HG03066 (cell line): ENCODE results near the gene UBASH3B.

Source experiments
- ATAC-seq: cut with Tn5 transposase; IDR thresholded peaks from one replicate; pipeline ENCODE4 v1.9.1; 2021; ENCODE audit warnings: low read depth; ENCODE audit not compliant: unreplicated experiment

The UBASH3B gene

GRCh38 chr11:122646549-122647340, 8.8 kb upstream of the UBASH3B start:
- no peak for ATAC-seq

- no peak for ATAC-seq
Observed at GRCh38 chr11:122647736-122648275, 7.7 kb upstream of the UBASH3B start.

GRCh38 chr11:122649116-122649515, 6.4 kb upstream of the UBASH3B start:
- no peak for ATAC-seq

- ATAC-seq = no peak
Observed at GRCh38 chr11:122650619-122651018, 4.9 kb upstream of the UBASH3B start.

- ATAC-seq = no peak
Observed at GRCh38 chr11:122652495-122652894, 3.0 kb upstream of the UBASH3B start.

- ATAC-seq = no peak
Observed at GRCh38 chr11:122653916-122654585, 1.5 kb upstream of the UBASH3B start.

- peak; percentile 50 for ATAC-seq
Observed at GRCh38 chr11:122656073-122656630, 630 bp downstream of the UBASH3B start.

- ATAC-seq = no peak
Observed at GRCh38 chr11:122656631-122657101, 1.1 kb downstream of the UBASH3B start.

GRCh38 chr11:122659676-122660554, 4.4 kb downstream of the UBASH3B start:
- no peak for ATAC-seq

GRCh38 chr11:122661182-122661945, 5.8 kb downstream of the UBASH3B start:
- ATAC-seq = no peak

GRCh38 chr11:122663056-122663740, 7.7 kb downstream of the UBASH3B start:
- no peak for ATAC-seq

- no peak for ATAC-seq
Observed at GRCh38 chr11:122663764-122664163, 8.2 kb downstream of the UBASH3B start.

GRCh38 chr11:122664188-122664587, 8.7 kb downstream of the UBASH3B start:
- no peak for ATAC-seq

GRCh38 chr11:122665861-122666260, 10.3 kb downstream of the UBASH3B start:
- ATAC-seq = no peak

- ATAC-seq = no peak
Observed at GRCh38 chr11:122666743-122667142, 11.2 kb downstream of the UBASH3B start.

- ATAC-seq = no peak
Observed at GRCh38 chr11:122668562-122669090, 13.1 kb downstream of the UBASH3B start.

GRCh38 chr11:122670131-122670530, 14.6 kb downstream of the UBASH3B start:
- no peak for ATAC-seq

- no peak for ATAC-seq
Observed at GRCh38 chr11:122671400-122671891, 15.9 kb downstream of the UBASH3B start.

- no peak for ATAC-seq
Observed at GRCh38 chr11:122672892-122673291, 17.4 kb downstream of the UBASH3B start.
